GM10248 (cell line): Measurements from ENCODE around the gene DDR2.
A peak's percentile ranks its signal among the peaks of the same experiment; 100 is the strongest.

ENCODE experiments used
- CTCF ChIA-PET: fragments of 300-600 bp; sonication (Branson Sonifier 250); formaldehyde crosslinking; extraction: SDS; loops from one replicate; lab custom pipeline; 2021; ENCODE audit warnings: antibody characterized with exemption; lab: Yijun Ruan, JAX
- POLR2A ChIA-PET: fragments of 350-650 bp; sonication (Branson Sonifier 250); formaldehyde crosslinking; extraction: SDS; loops from one replicate; lab custom pipeline; 2020; ENCODE audit warnings: antibody characterized with exemption; lab: Yijun Ruan, JAX
- DNase-seq: peaks from one replicate; pipeline ENCODE4 v3.0.0; 2012; ENCODE audit errors: extremely low spot score
- TF ChIP-seq, protein P1 (sequence below): IDR thresholded peaks from 2 replicates; pipeline ENCODE4 v1.5.1; 2012; ENCODE audit warnings: mild to moderate bottlenecking, low read depth; ENCODE audit errors: extremely low read depth, missing control alignments, control extremely low read depth

DDR2 gene

DNA sequence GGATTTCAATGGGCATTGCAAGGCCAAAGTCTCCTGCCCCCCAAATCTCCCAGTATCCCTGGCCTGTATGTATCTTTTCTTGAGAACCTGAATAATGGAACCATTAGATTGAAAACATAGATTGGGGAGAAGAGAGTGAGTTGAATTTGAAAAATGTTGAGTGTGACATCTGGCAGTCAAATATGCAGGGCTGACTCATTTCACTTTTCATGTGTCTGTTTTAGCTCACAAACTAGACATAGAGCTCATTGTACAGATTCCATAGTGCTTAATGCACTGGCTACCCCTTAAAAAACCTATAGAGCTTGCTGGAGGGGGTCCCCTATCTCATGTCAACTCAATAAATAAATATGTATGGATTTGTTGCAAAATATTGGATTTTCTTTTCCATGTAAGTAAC, 30.8 kb downstream of the DDR2 start:
- TF ChIP-seq, protein P1, sequence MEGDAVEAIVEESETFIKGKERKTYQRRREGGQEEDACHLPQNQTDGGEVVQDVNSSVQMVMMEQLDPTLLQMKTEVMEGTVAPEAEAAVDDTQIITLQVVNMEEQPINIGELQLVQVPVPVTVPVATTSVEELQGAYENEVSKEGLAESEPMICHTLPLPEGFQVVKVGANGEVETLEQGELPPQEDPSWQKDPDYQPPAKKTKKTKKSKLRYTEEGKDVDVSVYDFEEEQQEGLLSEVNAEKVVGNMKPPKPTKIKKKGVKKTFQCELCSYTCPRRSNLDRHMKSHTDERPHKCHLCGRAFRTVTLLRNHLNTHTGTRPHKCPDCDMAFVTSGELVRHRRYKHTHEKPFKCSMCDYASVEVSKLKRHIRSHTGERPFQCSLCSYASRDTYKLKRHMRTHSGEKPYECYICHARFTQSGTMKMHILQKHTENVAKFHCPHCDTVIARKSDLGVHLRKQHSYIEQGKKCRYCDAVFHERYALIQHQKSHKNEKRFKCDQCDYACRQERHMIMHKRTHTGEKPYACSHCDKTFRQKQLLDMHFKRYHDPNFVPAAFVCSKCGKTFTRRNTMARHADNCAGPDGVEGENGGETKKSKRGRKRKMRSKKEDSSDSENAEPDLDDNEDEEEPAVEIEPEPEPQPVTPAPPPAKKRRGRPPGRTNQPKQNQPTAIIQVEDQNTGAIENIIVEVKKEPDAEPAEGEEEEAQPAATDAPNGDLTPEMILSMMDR, result no peak
- DNase-seq, result peak; percentile 18
- CTCF ChIA-PET, result interaction anchor here (1.2 to 3.3 kb wide), 10 partner anchors 8 to 50 kb away, joined by 3 to 11 read pairs (median 4); partner anchors contain the start of gene DDR2
- POLR2A ChIA-PET, result no interaction called here

- ChIA-PET CTCF (interaction anchor here (1.2 to 3.3 kb wide), 6 partner anchors 8 to 50 kb away, joined by 3 to 11 read pairs (median 4); no protein-coding TSS in a partner anchor), POLR2A (no interaction called here)
- TF ChIP-seq, protein P1, result no peak
- DNase-seq, result no peak
Measured at GRCh38 chr1:162663589-162664106, 31.4 kb downstream of the DDR2 start.

DNA sequence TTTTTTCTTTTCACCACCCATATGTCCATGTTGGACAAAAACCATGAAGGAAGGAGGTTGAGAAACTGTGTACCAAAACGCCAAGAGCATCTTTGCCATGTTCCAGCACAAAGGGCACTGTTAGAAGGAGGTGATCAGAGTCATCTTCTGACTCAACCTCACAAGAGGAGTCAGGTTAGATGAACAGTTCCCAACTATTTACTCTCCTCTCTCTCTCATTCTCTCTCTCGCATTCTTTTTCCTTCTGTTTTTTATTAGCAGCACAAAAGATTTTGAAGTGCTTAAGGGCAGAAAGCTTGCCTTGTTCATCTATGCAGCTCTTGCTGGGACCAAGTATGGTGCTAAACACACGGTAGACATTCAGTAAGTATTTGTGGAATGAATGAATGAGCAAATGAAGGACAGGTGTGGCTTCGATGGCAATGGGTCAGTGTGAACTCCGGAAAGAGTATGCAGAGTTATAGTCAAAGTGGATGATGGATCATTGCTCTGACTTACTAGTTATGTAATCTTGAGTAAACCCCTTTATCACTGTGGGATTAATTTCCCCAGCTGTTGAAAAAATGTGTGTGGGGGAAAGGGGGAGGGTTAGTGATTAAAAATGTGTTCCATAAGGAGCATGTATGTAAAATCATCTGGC, 33.9 kb downstream of the DDR2 start:
- TF ChIP-seq, protein P1, result no peak
- no peak for DNase-seq
- ChIA-PET CTCF (interaction anchor here (1.8 to 3.0 kb wide), 3 partner anchors 12 to 30 kb away, joined by 4 to 22 read pairs (median 4); no protein-coding TSS in a partner anchor), POLR2A (no interaction called here)

DNA sequence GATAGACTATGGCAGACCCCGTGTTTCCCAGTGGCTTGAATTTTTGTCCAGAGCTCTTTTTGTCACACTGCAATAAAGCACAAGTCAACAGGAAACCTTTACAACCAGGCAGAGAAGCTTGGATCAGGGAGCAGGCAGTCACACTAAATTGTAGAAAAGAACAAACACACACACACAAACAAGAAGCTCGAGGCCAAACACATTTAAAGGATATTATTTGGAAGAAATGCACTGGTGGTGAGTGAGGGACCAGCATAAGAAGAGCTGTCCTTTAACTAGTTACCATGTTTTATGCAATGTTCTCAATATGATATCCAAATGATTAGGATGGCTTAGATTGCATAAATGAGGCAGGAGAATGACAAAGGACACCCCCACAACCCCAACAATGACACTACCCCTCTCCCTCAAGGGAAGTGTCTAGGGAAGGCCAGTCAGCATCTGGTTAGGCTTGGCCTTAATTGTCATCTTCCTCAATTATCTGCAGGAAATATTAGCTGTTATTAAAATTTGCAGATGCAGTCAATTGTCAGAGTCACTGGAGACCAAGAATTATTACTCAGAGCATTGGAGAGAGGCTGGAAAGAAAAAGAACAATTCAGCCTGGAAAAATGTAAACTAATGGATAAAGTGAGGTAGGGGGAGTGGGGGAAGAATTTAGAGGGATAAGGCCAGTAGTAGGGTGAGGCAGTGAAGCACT, 35.3 kb downstream of the DDR2 start:
- TF ChIP-seq, protein P1, result no peak
- ChIA-PET CTCF (interaction anchor here (1.4 to 3.0 kb wide), 5 partner anchors 9 to 54 kb away, joined by 4 to 22 read pairs (median 5); no protein-coding TSS in a partner anchor), POLR2A (no interaction called here)
- DNase-seq, result no peak

DNA sequence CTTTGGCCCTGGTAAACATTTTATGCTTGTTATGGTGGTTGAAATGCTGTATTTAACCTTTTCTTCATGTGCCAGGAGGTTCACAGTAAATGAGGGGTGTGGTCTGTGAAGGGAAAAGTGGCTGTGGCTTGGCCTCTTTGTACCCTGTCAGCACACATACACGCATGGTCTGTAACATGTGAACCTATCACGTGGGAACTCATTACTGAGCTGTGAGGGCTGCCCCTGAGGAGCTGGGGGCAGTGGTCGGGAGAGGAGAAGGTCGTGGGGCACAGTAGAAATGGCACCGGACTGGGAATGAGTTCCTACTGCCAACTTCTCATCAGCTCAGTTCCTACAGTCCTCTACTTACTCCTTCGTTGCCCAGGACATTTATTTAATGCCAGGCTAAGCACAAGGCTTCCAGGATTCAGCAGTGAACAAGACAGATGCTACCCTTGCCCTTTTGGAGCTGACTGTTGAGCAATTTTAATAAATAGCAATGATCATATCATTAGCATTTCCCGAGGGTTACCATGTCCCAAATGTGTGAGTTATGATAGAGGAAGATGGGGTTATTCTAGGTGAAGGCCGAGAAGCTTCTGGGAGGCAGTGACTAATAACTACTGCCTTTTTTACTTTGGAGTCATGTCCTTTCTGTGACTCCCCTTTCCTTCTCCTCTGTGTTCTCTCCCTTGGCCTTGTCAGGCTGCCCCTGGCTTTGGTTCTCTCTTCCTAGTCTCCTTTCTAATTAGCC, 38.8 kb downstream of the DDR2 start:
- CTCF ChIA-PET, result interaction anchor here (0.6 to 3.6 kb wide), 11 partner anchors 8 to 74 kb away, joined by 3 to 12 read pairs (median 3); no protein-coding TSS in a partner anchor
- DNase-seq, result no peak
- POLR2A ChIA-PET, result interaction anchor here (1.1 kb wide), 1 partner anchor 9 kb away, joined by 3 read pairs; no protein-coding TSS in a partner anchor
- TF ChIP-seq, protein P1, result no peak
